Mesendoderm (in vitro differentiated cells): ENCODE data around the gene MTA1.

ENCODE experiments used
- DNase-seq: peaks from one replicate; pipeline ENCODE4 v3.0.0; 2013
- H2AK5ac ChIP-seq: 2 replicates; pipeline ENCODE4 v1.6.1; 2013; ENCODE audit warnings: low read length, inconsistent platforms
- H2BK120ac ChIP-seq: 2 replicates; pipeline ENCODE4 v1.6.1; 2013; ENCODE audit warnings: low read depth, mild to moderate bottlenecking, low read length, moderate library complexity, mixed read lengths
- H2BK15ac ChIP-seq: replicated peaks from 2 replicates; pipeline ENCODE4 v1.6.1; 2013; ENCODE audit warnings: low read depth, mild to moderate bottlenecking, moderate library complexity
- H2BK5ac ChIP-seq: 2 replicates; pipeline ENCODE4 v1.6.1; 2013; ENCODE audit warnings: low read length, inconsistent platforms
- H3K18ac ChIP-seq: 2 replicates; pipeline ENCODE4 v1.6.1; 2013; ENCODE audit warnings: mild to moderate bottlenecking, low read length, mixed read lengths
- H3K23ac ChIP-seq: one replicate; pipeline ENCODE4 v1.6.1; 2013; ENCODE audit warnings: low read length
- H3K27ac ChIP-seq: 2 replicates; pipeline ENCODE4 v1.5.1; 2013; ENCODE audit warnings: low read depth, mild to moderate bottlenecking, inconsistent platforms, low read length, moderate library complexity
- H3K27me3 ChIP-seq: 2 replicates; pipeline ENCODE4 v1.6.1; 2013; ENCODE audit warnings: low read length, control low read depth, mild to moderate bottlenecking, inconsistent platforms; ENCODE audit not compliant: insufficient read depth, poor library complexity
- H3K36me3 ChIP-seq: 2 replicates; pipeline ENCODE4 v1.6.1; 2013; ENCODE audit warnings: low read length, inconsistent platforms; ENCODE audit not compliant: control insufficient read depth, insufficient read depth
- H3K4ac ChIP-seq: one replicate; pipeline ENCODE4 v1.6.1; 2013; ENCODE audit warnings: low read depth, mild to moderate bottlenecking, low read length, moderate library complexity
- H3K4me1 ChIP-seq: 2 replicates; pipeline ENCODE4 v1.6.1; 2013; ENCODE audit warnings: low read depth, low read length, inconsistent platforms; ENCODE audit not compliant: control insufficient read depth
- H3K4me2 ChIP-seq: 2 replicates; pipeline ENCODE4 v1.6.1; 2013; ENCODE audit warnings: low read length
- H3K4me3 ChIP-seq: 2 replicates; pipeline ENCODE4 v1.5.1; 2013; ENCODE audit warnings: mild to moderate bottlenecking, low read length
- H3K56ac ChIP-seq: one replicate; pipeline ENCODE4 v1.6.1; 2013; ENCODE audit warnings: low read length
- H3K79me1 ChIP-seq: 2 replicates; pipeline ENCODE4 v1.6.1; 2013; ENCODE audit warnings: low read length, inconsistent platforms
- H3K79me2 ChIP-seq: 2 replicates; pipeline ENCODE4 v1.6.1; 2013; ENCODE audit warnings: mild to moderate bottlenecking, low read length; ENCODE audit not compliant: control insufficient read depth, insufficient read depth
- H3K9ac ChIP-seq: 2 replicates; pipeline ENCODE4 v1.6.1; 2013; ENCODE audit warnings: low read length, inconsistent platforms
- H4K5ac ChIP-seq: one replicate; pipeline ENCODE4 v1.6.1; 2013; ENCODE audit warnings: low read length
- H4K8ac ChIP-seq: one replicate; pipeline ENCODE4 v1.6.1; 2013; ENCODE audit warnings: low read depth, mild to moderate bottlenecking, control low read depth, low read length, moderate library complexity
- WGBS: extraction: QIAGEN DNeasy Blood & Tissue Kit; methylation state at CpG from one replicate; pipeline ENCODE4 v1.1.7; 2013; ENCODE audit warnings: low lambda C conversion rate, missing lambda C conversion rate; ENCODE audit not compliant: insufficient coverage; ENCODE audit errors: extremely low coverage; 5-methylcytosine and 5-hydroxymethylcytosine counted together

The MTA1 gene

DNA sequence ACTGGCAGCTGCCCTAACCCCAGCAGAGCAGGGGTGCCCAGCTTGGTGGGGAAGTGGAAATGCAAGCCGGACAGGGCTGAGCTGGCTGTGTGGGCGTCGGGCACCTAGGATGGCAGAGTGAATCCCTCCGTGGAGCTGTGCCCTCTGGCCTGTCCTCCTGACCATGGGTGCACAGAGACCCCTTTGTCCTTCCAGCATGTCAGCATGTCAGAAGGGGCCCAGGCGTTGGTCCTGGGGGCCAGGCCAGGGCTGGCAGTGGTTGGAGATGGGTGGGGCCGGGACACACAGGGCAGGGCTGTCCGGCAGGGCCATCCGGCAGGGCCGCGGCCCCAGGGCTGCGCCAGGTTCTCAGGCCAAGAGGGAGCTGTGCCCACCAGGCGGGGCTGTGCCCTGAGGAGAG lies 30.1 kb upstream of the MTA1 start:
- no peak overlapping the region for H2BK120ac ChIP-seq
- no peaks in the 10 kb centered on the region for H3K36me3 ChIP-seq
- H2BK5ac ChIP-seq: no peak overlapping the region
- H4K8ac ChIP-seq: no peak overlapping the region
- H2AK5ac ChIP-seq: no peak overlapping the region
- WGBS: no CpG with 5 or more reads among the region's 12 CpGs
- no peak overlapping the region for H3K56ac ChIP-seq
- H3K79me2 ChIP-seq: no peaks in the 10 kb centered on the region
- H3K4me3 ChIP-seq: no peak overlapping the region
- no peaks in the 10 kb centered on the region for H3K4me1 ChIP-seq
- no peak overlapping the region for H3K4ac ChIP-seq
- no peak overlapping the region for H3K18ac ChIP-seq
- H3K4me2 ChIP-seq: no peak overlapping the region
- H3K9ac ChIP-seq: no peak overlapping the region
- no peak overlapping the region for H3K23ac ChIP-seq
- H3K27me3 ChIP-seq: no peaks in the 10 kb centered on the region
- no peak overlapping the region for H4K5ac ChIP-seq
- H3K79me1 ChIP-seq: no peaks in the 10 kb centered on the region
- no peak overlapping the region for H3K27ac ChIP-seq
- H2BK15ac ChIP-seq: no peak overlapping the region
- no peak for DNase-seq

DNA sequence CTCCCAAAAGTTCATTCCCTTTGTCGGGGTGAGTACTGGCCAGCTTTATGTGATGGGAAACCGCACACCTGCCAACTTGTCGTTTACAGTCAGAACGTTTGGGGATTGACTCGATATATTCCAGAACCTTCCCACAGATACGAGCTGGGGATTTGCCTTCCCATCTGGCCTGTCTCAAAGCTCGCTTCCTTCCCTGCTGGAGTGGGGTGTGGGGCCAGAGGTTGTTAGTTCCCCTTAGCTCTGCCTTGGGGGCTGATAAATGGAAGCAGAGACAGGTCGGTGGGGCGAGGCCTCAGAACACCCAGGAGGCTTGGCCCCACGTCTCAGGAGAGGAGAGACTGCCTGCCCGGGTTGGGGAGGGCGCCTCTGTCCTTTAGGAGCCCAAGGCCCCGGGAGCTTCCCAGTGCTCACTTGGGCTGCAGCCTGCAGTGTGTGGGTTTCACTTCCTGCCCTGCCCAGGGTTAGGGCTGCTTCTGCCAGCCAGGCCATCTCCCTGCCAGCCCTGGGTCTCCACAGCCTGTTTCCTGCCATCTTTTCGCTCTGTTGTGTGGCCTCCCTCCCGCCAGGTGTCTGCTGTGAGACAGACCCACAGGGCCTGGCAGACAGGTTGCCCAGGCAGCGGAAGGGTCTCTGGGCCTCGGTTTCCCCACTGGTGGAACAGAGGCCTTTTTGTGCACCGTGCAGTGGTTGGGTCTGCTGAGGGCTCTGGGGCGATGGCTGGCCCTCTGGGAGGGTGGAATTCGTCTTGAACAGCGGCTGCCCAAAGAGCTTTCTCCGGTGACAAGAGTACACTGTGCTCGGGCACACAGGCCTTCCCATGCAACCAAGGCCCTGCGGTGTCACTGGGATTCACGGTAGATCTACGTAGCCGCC lies 29.4 kb upstream of the MTA1 start:
- Histone ChIP-seq H2BK120ac (no peak overlapping the region), H4K8ac (no peak overlapping the region), H3K79me2 (no peaks in the 10 kb centered on the region), H2BK5ac (no peak overlapping the region), H3K36me3 (no peaks in the 10 kb centered on the region), H3K56ac (no peak overlapping the region), H2BK15ac (no peak overlapping the region), H4K5ac (no peak overlapping the region), H3K23ac (no peak overlapping the region), H3K4ac (no peak overlapping the region), H3K79me1 (no peaks in the 10 kb centered on the region), H3K18ac (no peak overlapping the region), H3K4me2 (no peak overlapping the region), H3K9ac (no peak overlapping the region), H3K27ac (no peak overlapping the region), H3K27me3 (no peaks in the 10 kb centered on the region), H3K4me1 (no peaks in the 10 kb centered on the region), H3K4me3 (no peak overlapping the region), H2AK5ac (no peak overlapping the region)
- DNase-seq: no peak
- no CpG with 5 or more reads among the region's 27 CpGs for WGBS

DNA sequence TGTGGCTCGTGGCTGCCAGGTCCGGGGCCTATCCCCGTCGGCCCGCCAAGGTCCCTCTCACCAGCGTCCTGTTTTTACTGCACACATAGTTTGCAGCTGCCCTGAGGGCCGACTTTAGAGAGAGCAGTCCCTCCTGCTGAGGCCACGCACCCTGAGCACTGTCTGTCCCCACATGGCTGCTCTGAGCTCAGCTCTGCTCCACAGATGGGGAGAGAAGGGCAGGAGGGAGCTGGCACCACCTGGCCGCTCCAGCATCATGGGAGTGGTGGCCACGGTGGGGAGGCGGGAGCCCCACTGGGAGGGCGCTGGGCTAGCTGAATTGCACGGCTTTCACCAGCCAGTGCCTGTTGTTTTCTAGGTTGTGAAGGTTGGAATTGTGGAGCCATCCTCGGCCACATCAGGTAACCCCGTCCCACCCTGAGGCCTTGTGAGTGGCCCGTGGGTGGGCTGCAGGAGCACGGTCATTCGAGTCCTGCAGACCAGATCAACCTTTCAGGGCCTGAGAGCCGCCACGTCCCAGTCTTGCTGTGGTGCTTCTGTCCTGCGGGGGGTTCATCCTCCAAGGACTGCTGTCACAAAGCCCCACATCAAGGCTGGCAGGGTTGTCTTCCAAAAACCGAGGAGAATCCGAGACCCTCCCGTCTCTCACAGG lies 28.7 kb upstream of the MTA1 start:
- DNase-seq: no peak

DNA sequence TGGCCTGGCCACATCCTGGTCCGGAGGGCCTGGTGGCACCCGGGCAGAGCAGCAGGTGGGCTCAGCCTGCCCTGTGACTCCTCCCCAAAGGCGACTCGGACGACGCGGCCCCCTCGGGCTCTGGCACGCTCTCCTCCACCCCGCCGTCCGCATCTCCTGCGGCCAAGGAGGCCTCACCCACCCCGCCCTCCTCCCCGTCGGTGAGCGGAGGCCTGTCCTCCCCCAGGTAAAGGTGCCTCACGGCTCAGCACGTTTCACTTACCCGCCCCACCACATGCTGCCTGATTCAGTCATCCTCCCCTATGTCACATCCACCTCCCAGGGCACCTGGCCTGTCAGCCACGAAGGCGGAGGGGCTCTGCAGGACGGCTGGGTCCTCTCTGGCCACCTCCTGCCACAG lies 28.1 kb upstream of the MTA1 start:
- no peak overlapping the region for H2AK5ac ChIP-seq
- DNase-seq: no peak
- no peaks in the 10 kb centered on the region for H3K4me1 ChIP-seq
- H3K27me3 ChIP-seq: no peaks in the 10 kb centered on the region
- H2BK120ac ChIP-seq: no peak overlapping the region
- H3K27ac ChIP-seq: no peak overlapping the region
- H2BK15ac ChIP-seq: no peak overlapping the region
- H4K5ac ChIP-seq: no peak overlapping the region
- H4K8ac ChIP-seq: no peak overlapping the region
- H3K23ac ChIP-seq: no peak overlapping the region
- no peak overlapping the region for H3K9ac ChIP-seq
- H3K18ac ChIP-seq: no peak overlapping the region
- H3K79me1 ChIP-seq: no peaks in the 10 kb centered on the region
- H3K56ac ChIP-seq: no peak overlapping the region
- H2BK5ac ChIP-seq: no peak overlapping the region
- H3K36me3 ChIP-seq: no peaks in the 10 kb centered on the region
- no peak overlapping the region for H3K4ac ChIP-seq
- no CpG with 5 or more reads among the region's 23 CpGs for WGBS
- H3K4me2 ChIP-seq: no peak overlapping the region
- H3K4me3 ChIP-seq: no peak overlapping the region
- H3K79me2 ChIP-seq: no peaks in the 10 kb centered on the region

More for the DNA sequence above, 28.7 kb upstream of the MTA1 start:
- Histone ChIP-seq H2BK5ac (no peak overlapping the region), H2AK5ac (no peak overlapping the region), H3K79me1 (no peaks in the 10 kb centered on the region), H3K27ac (no peak overlapping the region), H3K4me1 (no peaks in the 10 kb centered on the region), H2BK120ac (no peak overlapping the region), H3K18ac (no peak overlapping the region), H3K4me3 (no peak overlapping the region), H3K4ac (no peak overlapping the region), H2BK15ac (no peak overlapping the region), H3K79me2 (no peaks in the 10 kb centered on the region), H3K9ac (no peak overlapping the region), H3K4me2 (no peak overlapping the region), H4K8ac (no peak overlapping the region), H4K5ac (no peak overlapping the region), H3K27me3 (no peaks in the 10 kb centered on the region), H3K56ac (no peak overlapping the region), H3K36me3 (no peaks in the 10 kb centered on the region), H3K23ac (no peak overlapping the region)
- no CpG with 5 or more reads among the region's 24 CpGs for WGBS

DNA sequence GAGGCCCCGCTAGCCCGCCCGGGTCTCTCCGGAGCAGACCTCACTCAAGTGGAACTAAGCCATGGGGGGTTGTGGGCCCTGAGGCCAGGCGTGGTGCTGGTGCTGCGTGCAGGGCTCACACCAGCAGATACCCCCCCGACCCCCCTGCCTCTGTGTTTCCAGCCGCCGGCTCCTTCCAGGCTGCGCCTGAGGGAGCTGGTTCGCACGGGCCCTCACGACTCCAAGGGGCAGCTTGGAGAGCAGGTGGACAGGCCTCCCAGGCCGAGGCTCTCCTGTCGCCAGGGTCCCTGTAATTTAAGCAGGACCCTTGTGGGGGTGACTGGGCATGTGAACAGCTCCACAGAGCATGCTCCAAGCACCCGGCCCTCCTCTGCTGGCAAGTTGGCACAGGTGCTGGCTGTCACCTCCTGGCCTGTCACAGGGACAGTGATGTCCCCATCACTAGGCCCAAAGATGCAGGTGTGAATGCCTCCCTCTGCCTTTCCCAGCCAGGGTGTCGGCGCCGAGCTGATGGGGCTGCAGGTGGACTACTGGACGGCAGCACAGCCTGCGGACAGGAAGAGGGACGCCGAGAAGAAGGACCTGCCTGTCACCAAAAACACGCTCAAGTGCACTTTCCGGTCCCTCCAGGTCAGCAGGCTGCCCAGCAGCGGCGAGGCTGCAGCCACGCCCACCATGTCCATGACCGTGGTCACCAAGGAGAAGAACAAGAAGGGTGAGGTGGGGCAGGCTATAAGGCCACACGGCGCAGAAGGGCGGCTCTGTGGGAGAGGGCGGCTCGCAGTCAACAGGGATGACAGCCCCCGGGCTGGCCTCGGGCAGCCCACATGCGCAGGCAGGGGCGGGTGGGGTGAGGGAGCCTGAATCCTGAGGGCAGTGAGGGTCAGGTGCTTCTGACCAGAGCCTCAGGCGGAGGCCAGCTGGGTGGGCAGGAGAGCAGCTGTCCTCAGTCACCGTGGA lies 27.2 kb upstream of the MTA1 start:
- no peak overlapping the region for H3K27ac ChIP-seq
- H3K4me3 ChIP-seq: no peak overlapping the region
- H3K4me1 ChIP-seq: no peaks in the 10 kb centered on the region
- H3K36me3 ChIP-seq: no peaks in the 10 kb centered on the region
- no peak overlapping the region for H2BK15ac ChIP-seq
- no peak overlapping the region for H3K9ac ChIP-seq
- H2BK5ac ChIP-seq: no peak overlapping the region
- no peaks in the 10 kb centered on the region for H3K79me2 ChIP-seq
- DNase-seq: no peak
- H3K4ac ChIP-seq: no peak overlapping the region
- no peak overlapping the region for H3K18ac ChIP-seq
- no peak overlapping the region for H2BK120ac ChIP-seq
- no peak overlapping the region for H3K4me2 ChIP-seq
- H4K5ac ChIP-seq: no peak overlapping the region
- H4K8ac ChIP-seq: no peak overlapping the region
- no peak overlapping the region for H3K56ac ChIP-seq
- H3K79me1 ChIP-seq: no peaks in the 10 kb centered on the region
- no peak overlapping the region for H3K23ac ChIP-seq
- no peaks in the 10 kb centered on the region for H3K27me3 ChIP-seq
- H2AK5ac ChIP-seq: no peak overlapping the region
- WGBS: no CpG with 5 or more reads among the region's 40 CpGs
